GM21717 (cell line): ENCODE results near the gene PDZD8.
"Not testable (repeated sequence)": the region's sequence is repeated elsewhere in the genome, so short reads cannot be mapped to it uniquely, and the experiment has no call there.

Experiments
- ATAC-seq: cut with Tn5 transposase; IDR thresholded peaks from one replicate; pipeline ENCODE4 v1.9.1; 2021; ENCODE audit warnings: mild to moderate bottlenecking, moderate library complexity; ENCODE audit not compliant: unreplicated experiment

Gene PDZD8

GRCh38 chr10:117237401-117237991 is 137.7 kb downstream of the PDZD8 start:
- ATAC-seq: no peak

GRCh38 chr10:117230107-117230506 is 145.1 kb downstream of the PDZD8 start:
- not testable (repeated sequence) for ATAC-seq

- no peak for ATAC-seq
Observed at GRCh38 chr10:117228210-117228609, 147.0 kb downstream of the PDZD8 start.
